Measurements from ENCODE around the gene UTF1.

UTF1 gene

GRCh38 chr10:133224756-133225372, 5.2 kb upstream of the UTF1 start (continued):
- no peak for TF ChIP-seq ZNF704 (tag by site-specific recombination; IDR thresholded peaks at IDR 0.05)
- TF ChIP-seq ZNF558 (tag by site-specific recombination; IDR thresholded peaks at IDR 0.05) = no peak
- TF ChIP-seq HOXD13 (CRISPR knock-in tag; IDR thresholded peaks at IDR 0.05; ENCODE audit: borderline replicate concordance) = no peak
- TF ChIP-seq ZNF658 (tag by site-specific recombination; IDR thresholded peaks at IDR 0.05) = no peak
- TF ChIP-seq OVOL3 (tag by site-specific recombination; IDR thresholded peaks at IDR 0.05) = no peak
- no peak for TF ChIP-seq ZNF629 (tag by site-specific recombination; IDR thresholded peaks at IDR 0.05)
- no peak for TF ChIP-seq ZNF521 (tag by site-specific recombination; IDR thresholded peaks at IDR 0.05)
- no peak for TF ChIP-seq ZNF777 (tag by site-specific recombination; IDR thresholded peaks at IDR 0.05; ENCODE audit: borderline replicate concordance)
- no peak for TF ChIP-seq ZNF830 (tag by site-specific recombination; IDR thresholded peaks at IDR 0.05; ENCODE audit: low read depth)
- no peak for TF ChIP-seq ZFP37 (tag by site-specific recombination; IDR thresholded peaks at IDR 0.05)
- TF ChIP-seq ZNF341 (tag by site-specific recombination; IDR thresholded peaks at IDR 0.05; ENCODE audit: low read depth) = peak; percentile 37; the same call in 1 of the 2 replicates
- TF ChIP-seq ZIC2 (tag by site-specific recombination; IDR thresholded peaks at IDR 0.05) = no peak
- peak; percentile 57 for TF ChIP-seq EGR2 (tag by site-specific recombination; IDR thresholded peaks at IDR 0.05; ENCODE audit: low read depth)

GRCh38 chr10:133225707-133226191, 4.3 kb upstream of the UTF1 start:
- Histone ChIP-seq H3K9me3 (ENCODE audit: control insufficient read depth, insufficient read depth, low read depth, low read length) (no peaks in the 10 kb centered on the region), H3K36me3 (ENCODE audit: control insufficient read depth in 2 of 2, insufficient read depth in 1 of 2, low read length in 2 of 2) (no peaks in the 10 kb centered on the region), H3K4me3 (ENCODE audit: low read depth, low read length) (no peak overlapping the region), H3K4me1 (ENCODE audit: control insufficient read depth, insufficient read depth, low read length) (no peaks in the 10 kb centered on the region), H3K27ac (ENCODE audit: extremely low read depth, low read depth, low read length) (no peak overlapping the region)
- TF ChIP-seq HOXD13 (CRISPR knock-in tag; IDR thresholded peaks at IDR 0.05; ENCODE audit: borderline replicate concordance) (no peak), ZNF426 (tag by site-specific recombination; IDR thresholded peaks at IDR 0.05) (no peak), ZNF433 (tag by site-specific recombination; IDR thresholded peaks at IDR 0.05; ENCODE audit: low read depth) (no peak), ZNF623 (tag by site-specific recombination; IDR thresholded peaks at IDR 0.05) (no peak), ZNF24 (tag by site-specific recombination; IDR thresholded peaks at IDR 0.05) (no peak), EGR2 (tag by site-specific recombination; IDR thresholded peaks at IDR 0.05; ENCODE audit: low read depth) (no peak)
- ChIA-PET POLR2A (no interaction called here), CTCF (no interaction called here)

GRCh38 chr10:133226251-133226808, 3.7 kb upstream of the UTF1 start:
- ChIA-PET POLR2A (interaction anchor here (0.6 kb wide), 1 partner anchor 51 kb away, joined by 6 read pairs; no protein-coding TSS in a partner anchor), CTCF (no interaction called here)
- TF ChIP-seq GLI2 (tag by site-specific recombination; IDR thresholded peaks at IDR 0.05; ENCODE audit: borderline replicate concordance, low read depth) (no peak), MYNN (tag by site-specific recombination; IDR thresholded peaks at IDR 0.05; ENCODE audit: borderline replicate concordance) (no peak), BCL6B (tag by site-specific recombination; IDR thresholded peaks at IDR 0.05) (no peak), ZNF169 (tag by site-specific recombination; IDR thresholded peaks at IDR 0.05) (no peak), ZNF76 (tag by site-specific recombination; IDR thresholded peaks at IDR 0.05; ENCODE audit: borderline replicate concordance, low read depth) (no peak), KLF17 (tag by site-specific recombination; IDR thresholded peaks at IDR 0.05) (no peak), ZNF830 (tag by site-specific recombination; IDR thresholded peaks at IDR 0.05; ENCODE audit: low read depth) (no peak), ZNF580 (tag by site-specific recombination; IDR thresholded peaks at IDR 0.05) (no peak), SP2 (tag by site-specific recombination; IDR thresholded peaks at IDR 0.05) (no peak), ZNF223 (tag by site-specific recombination; IDR thresholded peaks at IDR 0.05) (no peak), ZNF777 (tag by site-specific recombination; IDR thresholded peaks at IDR 0.05; ENCODE audit: borderline replicate concordance) (no peak), ZBTB20 (tag by site-specific recombination; IDR thresholded peaks at IDR 0.05) (no peak)

More at GRCh38 chr10:133226251-133226808, 3.7 kb upstream of the UTF1 start:
- Histone ChIP-seq H3K4me3 (ENCODE audit: low read depth, low read length) (no peak overlapping the region), H3K9me3 (ENCODE audit: control insufficient read depth, insufficient read depth, low read depth, low read length) (no peaks in the 10 kb centered on the region), H3K27ac (ENCODE audit: extremely low read depth, low read depth, low read length) (no peak overlapping the region), H3K36me3 (ENCODE audit: control insufficient read depth in 2 of 2, insufficient read depth in 1 of 2, low read length in 2 of 2) (no peaks in the 10 kb centered on the region), H3K4me1 (ENCODE audit: control insufficient read depth, insufficient read depth, low read length) (no peaks in the 10 kb centered on the region)
